Stimulated activated CD8-positive, alpha-beta memory T cell treated with anti-CD3 and anti-CD28 coated beads, Interleukin-7, amount 100 ng/mL, for 4 hours (primary cell): ENCODE results near the gene TFIP11.

Experiments used
- DNase-seq, 2 donors: peaks; one replicate each; pipeline ENCODE4 v3.0.0-alpha.2; 2020; ENCODE audit warnings: low read depth in 2 of 2

The TFIP11 gene

GRCh38 chr22:26503758-26504157 lies 8.5 kb downstream of the TFIP11 start:
- DNase-seq = no peak

GRCh38 chr22:26502688-26503561 lies 9.3 kb downstream of the TFIP11 start:
- peak; percentile 44 to 45 for DNase-seq

- no peak for DNase-seq
Observed at GRCh38 chr22:26501996-26502395, 10.3 kb downstream of the TFIP11 start.

GRCh38 chr22:26499188-26499703 lies 13.0 kb downstream of the TFIP11 start:
- DNase-seq = no peak

- DNase-seq = no peak
Observed at GRCh38 chr22:26496456-26496855, 15.8 kb downstream of the TFIP11 start.

GRCh38 chr22:26494506-26494905 lies 17.8 kb downstream of the TFIP11 start:
- DNase-seq = no peak

- DNase-seq = no peak
Observed at GRCh38 chr22:26492220-26492619, 20.1 kb downstream of the TFIP11 start.

- DNase-seq = no peak
Observed at GRCh38 chr22:26489447-26490036, 22.7 kb downstream of the TFIP11 start.

GRCh38 chr22:26487996-26488395 lies 24.3 kb downstream of the TFIP11 start:
- no peak for DNase-seq

GRCh38 chr22:26486394-26486793 lies 25.9 kb downstream of the TFIP11 start:
- DNase-seq = no peak

- DNase-seq = no peak
Observed at GRCh38 chr22:26485806-26486390, 26.4 kb downstream of the TFIP11 start.

GRCh38 chr22:26485013-26485412 lies 27.3 kb downstream of the TFIP11 start:
- DNase-seq = no peak

GRCh38 chr22:26484360-26484706 lies 27.9 kb downstream of the TFIP11 start:
- no peak for DNase-seq

GRCh38 chr22:26483439-26484359 lies 28.6 kb downstream of the TFIP11 start, which contains the start of the genes HPS4 and SRRD:
Gene HPS4, minus strand, starts transcription at chr22:26483783. Its CDS starts 2,021 bp downstream, at chr22:26481762.
Gene SRRD, plus strand, starts transcription at chr22:26483877. Its CDS starts 14 bp downstream, at chr22:26483891.
- DNase-seq = peak; percentile 76 to 90

- DNase-seq = no peak
Observed at GRCh38 chr22:26483043-26483438, 29.2 kb downstream of the TFIP11 start.

GRCh38 chr22:26482161-26482560 lies 30.1 kb downstream of the TFIP11 start:
- no peak for DNase-seq

- no peak for DNase-seq
Observed at GRCh38 chr22:26481694-26482093, 30.6 kb downstream of the TFIP11 start.

GRCh38 chr22:26481112-26481693 lies 31.1 kb downstream of the TFIP11 start:
- no peak for DNase-seq

- no peak for DNase-seq
Observed at GRCh38 chr22:26480611-26480932, 31.7 kb downstream of the TFIP11 start.

GRCh38 chr22:26479792-26480610 lies 32.3 kb downstream of the TFIP11 start:
- no peak for DNase-seq
